H1 (cell line): ENCODE measurements around the gene ITGA8. TPM values are rescaled to one million over a fixed set of nuclear protein-coding genes. Genes with fewer than 3 reads are reported as not detected.
A peak's percentile ranks its signal among the peaks of the same experiment; 100 is the strongest.

Experiments
- CTCF ChIA-PET: fragments of 300-600 bp; sonication (Branson Sonifier 250); formaldehyde crosslinking; loops from one replicate; lab custom pipeline; 2021; ENCODE audit not compliant: partially characterized antibody; lab: Charles Lee
- POLR2A ChIA-PET: fragments of 300-600 bp; sonication (Branson Sonifier 250); formaldehyde crosslinking; loops from one replicate; lab custom pipeline; 2021; ENCODE audit warnings: inconsistent platforms; ENCODE audit not compliant: partially characterized antibody; lab: Charles Lee
- DNase-seq, 2 experiments: peaks; one replicate each; pipeline versions ENCODE4 v3.0.0 to v3.0.0-alpha.2; 2010 to 2022; ENCODE audit warnings: low spot score in 2 of 2, low read depth in 1 of 2, mixed read lengths in 1 of 2
- FAIRE-seq: peaks from 2 replicates; lab custom pipeline; 2011; peaks lifted over from hg19 to GRCh38; lab: Jason Lieb, UNC
- H2AFZ ChIP-seq: 2 replicates; pipeline ENCODE4 v1.8.1; 2012; ENCODE audit warnings: low read length, inconsistent platforms
- H2AK5ac ChIP-seq: 2 replicates; pipeline ENCODE4 v1.6.1; 2013; ENCODE audit warnings: low read depth, low read length
- H2BK120ac ChIP-seq: replicated peaks from 2 replicates; pipeline ENCODE3; 2013; ENCODE audit warnings: low read depth, low read length, inconsistent platforms
- H2BK12ac ChIP-seq: 2 replicates; pipeline ENCODE4 v1.6.1; 2013; ENCODE audit warnings: low read depth, low read length
- H2BK15ac ChIP-seq: 2 replicates; pipeline ENCODE4 v1.6.1; 2013; ENCODE audit warnings: low read length
- H2BK20ac ChIP-seq: 2 replicates; pipeline ENCODE4 v1.6.1; 2013; ENCODE audit warnings: low read length
- H2BK5ac ChIP-seq: 2 replicates; pipeline ENCODE4 v1.6.1; 2013; ENCODE audit warnings: low read depth, low read length
- H3K14ac ChIP-seq: 2 replicates; pipeline ENCODE4 v1.6.1; 2013; ENCODE audit warnings: inconsistent platforms; ENCODE audit not compliant: insufficient read length
- H3K18ac ChIP-seq: 2 replicates; pipeline ENCODE4 v1.6.1; 2013; ENCODE audit warnings: low read length; ENCODE audit errors: extremely low read depth
- H3K23ac ChIP-seq: 2 replicates; pipeline ENCODE4 v1.6.1; 2013; ENCODE audit warnings: inconsistent platforms; ENCODE audit not compliant: insufficient read length
- H3K23me2 ChIP-seq: 2 replicates; pipeline ENCODE4 v1.6.1; 2013; ENCODE audit warnings: low read depth, low read length
- H3K27ac ChIP-seq: 2 replicates; pipeline ENCODE4 v1.6.1; 2011; ENCODE audit warnings: low read depth, low read length, inconsistent platforms
- H3K27me3 ChIP-seq, 4 experiments: replicated peaks in 1 of 4; 1 replicate in 1 of 4; 2 replicates in 3 of 4; pipeline versions ENCODE4 v1.6.1 to v1.8.1; 2011 to 2013; ENCODE audit warnings: low read length in 3 of 4, mild to moderate bottlenecking in 3 of 4, inconsistent platforms in 2 of 4, mixed read lengths in 2 of 4, moderate library complexity in 1 of 4; ENCODE audit not compliant: control insufficient read depth in 3 of 4, insufficient read depth in 3 of 4; ENCODE audit errors: extremely low read depth in 1 of 4
- H3K36me3 ChIP-seq, 4 experiments: 2 replicates each; pipeline versions ENCODE4 v1.6.1 to v1.8.1; 2011 to 2013; ENCODE audit warnings: mild to moderate bottlenecking in 4 of 4, low read length in 3 of 4, moderate library complexity in 2 of 4, control low read depth in 1 of 4, inconsistent platforms in 1 of 4; ENCODE audit not compliant: insufficient read depth in 4 of 4, control insufficient read depth in 2 of 4
- H3K4ac ChIP-seq: replicated peaks from 2 replicates; pipeline ENCODE3; 2013; ENCODE audit warnings: low read length, low read depth, mixed read lengths, inconsistent platforms; ENCODE audit not compliant: insufficient read length
- H3K4me1 ChIP-seq, 4 experiments: replicated peaks in 1 of 4; 1 replicate in 1 of 4; 2 replicates in 3 of 4; pipeline versions ENCODE4 v1.6.1 to v1.8.1; 2011 to 2013; ENCODE audit warnings: low read length in 3 of 4, inconsistent platforms in 2 of 4, mixed read lengths in 1 of 4; ENCODE audit not compliant: insufficient read depth in 4 of 4, control insufficient read depth in 3 of 4
- H3K4me2 ChIP-seq, 2 experiments: 2 replicates each; pipeline versions ENCODE4 v1.6.1 to v1.8.1; 2011 to 2013; ENCODE audit warnings: low read depth in 2 of 2, low read length in 2 of 2, control low read depth in 1 of 2, inconsistent platforms in 1 of 2, mild to moderate bottlenecking in 1 of 2; ENCODE audit not compliant: insufficient read depth in 1 of 2
- H3K4me3 ChIP-seq, 4 experiments: fragments of 200-600, 300-600 bp in 1 of 4; sonication (generic), shearing (Covaris generic), sonication (Bioruptor Twin) in 1 of 4; 2 replicates each; pipeline versions ENCODE4 v1.5.1 to v1.8.1; 2011 to 2016; ENCODE audit warnings: low read length in 4 of 4, low read depth in 3 of 4, control low read depth in 2 of 4, inconsistent platforms in 2 of 4, mild to moderate bottlenecking in 2 of 4, mixed read lengths in 1 of 4, moderate library complexity in 1 of 4; ENCODE audit not compliant: insufficient read depth in 2 of 4; ENCODE audit errors: extremely low read depth in 1 of 4
- H3K56ac ChIP-seq: replicated peaks from 2 replicates; pipeline ENCODE3; 2013; ENCODE audit warnings: low read depth, mild to moderate bottlenecking, mixed read lengths, low read length, inconsistent platforms; ENCODE audit not compliant: insufficient read length
- H3K79me1 ChIP-seq: 2 replicates; pipeline ENCODE4 v1.6.1; 2013; ENCODE audit warnings: low read depth, low read length, control low read depth
- H3K79me2 ChIP-seq, 2 experiments: 2 replicates each; pipeline versions ENCODE4 v1.6.1 to v1.8.1; 2012 to 2013; ENCODE audit warnings: low read length in 2 of 2, mild to moderate bottlenecking in 2 of 2, inconsistent platforms in 1 of 2; ENCODE audit not compliant: insufficient read depth in 2 of 2, control insufficient read depth in 1 of 2
- H3K9ac ChIP-seq, 4 experiments: replicated peaks in 1 of 4; 1 replicate in 1 of 4; 2 replicates in 3 of 4; pipeline versions ENCODE4 v1.6.1 to v1.8.1; 2011 to 2013; ENCODE audit warnings: low read depth in 3 of 4, low read length in 3 of 4, control low read depth in 2 of 4, mild to moderate bottlenecking in 2 of 4, moderate library complexity in 2 of 4, inconsistent platforms in 1 of 4; ENCODE audit errors: extremely low read depth in 1 of 4
- H3K9me3 ChIP-seq, 2 experiments: 2 replicates each; pipeline versions ENCODE4 v1.6.1 to v1.8.1; 2012 to 2013; ENCODE audit warnings: mild to moderate bottlenecking in 2 of 2, moderate library complexity in 2 of 2, control low read depth in 1 of 2, inconsistent platforms in 1 of 2, low read depth in 1 of 2, low read length in 1 of 2, mixed read lengths in 1 of 2; ENCODE audit not compliant: insufficient read depth in 2 of 2
- H4K20me1 ChIP-seq, 2 experiments: replicated peaks in 1 of 2; 2 replicates each; pipeline versions ENCODE3 to v1.8.1; 2011 to 2013; ENCODE audit warnings: inconsistent platforms in 2 of 2, low read length in 2 of 2, mild to moderate bottlenecking in 1 of 2; ENCODE audit not compliant: insufficient read depth in 2 of 2, control insufficient read depth in 1 of 2
- H4K5ac ChIP-seq: 2 replicates; pipeline ENCODE4 v1.6.1; 2013; ENCODE audit warnings: low read length, low read depth, mixed read lengths, inconsistent platforms; ENCODE audit not compliant: insufficient read length
- H4K8ac ChIP-seq: 2 replicates; pipeline ENCODE4 v1.8.0; 2013; ENCODE audit warnings: mild to moderate bottlenecking, moderate library complexity, low read length, inconsistent platforms; ENCODE audit not compliant: insufficient read depth; ENCODE audit errors: extremely low read depth
- H4K91ac ChIP-seq: replicated peaks from 2 replicates; pipeline ENCODE3; 2013; ENCODE audit warnings: low read length, mixed read lengths, inconsistent platforms; ENCODE audit not compliant: insufficient read length
- NANOG ChIP-seq: IDR thresholded peaks from 2 replicates; pipeline ENCODE4 v1.6.1; 2011; ENCODE audit warnings: low read length, low read depth, mild to moderate bottlenecking, inconsistent platforms; ENCODE audit not compliant: insufficient read depth, poor library complexity, severe bottlenecking
- POLR2AphosphoS5 ChIP-seq: IDR thresholded peaks from 2 replicates; pipeline ENCODE4 v1.6.1; 2011; ENCODE audit warnings: low read depth, low read length
- SIN3A ChIP-seq, 2 experiments: IDR thresholded peaks in 1 of 2; conservative IDR thresholded peaks in 1 of 2; 2 replicates each; pipeline ENCODE4 v1.6.1; 2011 to 2012; ENCODE audit warnings: low read length in 2 of 2, improper control_type of control experiment in 1 of 2, low read depth in 1 of 2, mild to moderate bottlenecking in 1 of 2
- SP4 ChIP-seq: IDR thresholded peaks from 2 replicates; pipeline ENCODE4 v1.6.1; 2012; ENCODE audit warnings: low read length, inconsistent platforms
- TAF7 ChIP-seq: optimal IDR thresholded peaks from 2 replicates; pipeline ENCODE3; 2011; ENCODE audit warnings: low read depth, mild to moderate bottlenecking, inconsistent platforms, low read length, moderate library complexity, borderline replicate concordance
- WGBS, 2 experiments: shearing (Covaris generic) in 1 of 2; methylation state at CpG; one replicate each; pipeline versions ENCODE4 v1.1.6 to v1.1.7; 2013 to 2015; ENCODE audit warnings: low lambda C conversion rate in 2 of 2, mixed read lengths in 2 of 2, inconsistent platforms in 1 of 2, low coverage in 1 of 2, missing lambda C conversion rate in 1 of 2; ENCODE audit not compliant: insufficient replicate concordance in 2 of 2, insufficient coverage in 1 of 2, insufficient read length in 1 of 2; ENCODE audit errors: extremely low coverage in 1 of 2, missing lambda C conversion rate in 1 of 2; 5-methylcytosine and 5-hydroxymethylcytosine counted together
- polyA plus RNA-seq, 7 experiments: library from polyadenylated mRNA; depleted of rRNA in 3 of 7; stranded (reverse) in 5 of 7; unstranded in 2 of 7; fragments of >200 nt in 5 of 7; fragments of 200-250 nt in 2 of 7; gene quantifications; 1 replicate in 5 of 7; 2 replicates in 1 of 7; 4 replicates in 1 of 7; pipeline versions ENCODE4 v1.2.1 to v1.2.3, GENCODE V29; 2011 to 2013; ENCODE audit warnings: missing spikeins in 2 of 7, mixed read lengths in 2 of 7
- total RNA-seq: library from RNA; stranded (reverse); fragmentation: NEBNext Ultra II Directional; extraction: Animal tissue kit (Norgen Biotek cat#: 25700); gene quantifications from 2 replicates; pipeline ENCODE4 v1.2.1, GENCODE V29; 2021

The ITGA8 gene
- total and polyA plus RNA-seq, 2 of the 8 experiments (the other 6 are each of a cell fraction or from before 2014, with no cell fraction given), result not detected

- no peaks in the 10 kb centered on the region for H3K79me1 ChIP-seq
- no peak overlapping the region for H3K9ac ChIP-seq
- H2BK5ac ChIP-seq, result no peak overlapping the region
- H4K91ac ChIP-seq, result no peak overlapping the region
- H3K18ac ChIP-seq, result no peak overlapping the region
- no peak for FAIRE-seq
- no peak for DNase-seq
- no peak overlapping the region for H3K23ac ChIP-seq
- no peak overlapping the region for H4K8ac ChIP-seq
- H4K20me1 ChIP-seq, result no peaks in the 10 kb centered on the region
- H3K36me3 ChIP-seq, result no peaks in the 10 kb centered on the region
- no peak overlapping the region for H3K4ac ChIP-seq
- no peak overlapping the region for H2AK5ac ChIP-seq
- WGBS, 2 experiments, result 82% methylated on average over 3 of the region's 3 CpGs; no CpG with 5 or more reads in 1 of the 2 experiments
- H3K27me3 ChIP-seq, result no peaks in the 10 kb centered on the region
- no peak overlapping the region for H3K14ac ChIP-seq
- no peak overlapping the region for H4K5ac ChIP-seq
- ChIA-PET POLR2A (interaction anchor here (0.6 kb wide), 1 partner anchor 190 kb away, joined by 3 read pairs; no protein-coding TSS in a partner anchor), CTCF (interaction anchor here (0.6 to 1.4 kb wide), 4 partner anchors 15 to 81 kb away, joined by 3 to 5 read pairs (median 3); no protein-coding TSS in a partner anchor)
- no peak overlapping the region for H2BK20ac ChIP-seq
- no peaks in the 10 kb centered on the region for H3K4me1 ChIP-seq
- H2BK120ac ChIP-seq, result no peak overlapping the region
- 0 out of 2 replicates have a peak overlapping the region, but pooled peaks have one; percentile 3 for H2AFZ ChIP-seq
- H2BK12ac ChIP-seq, result no peak overlapping the region
- no peak overlapping the region for H2BK15ac ChIP-seq
- no peaks in the 10 kb centered on the region for H3K79me2 ChIP-seq
- H3K9me3 ChIP-seq, result no peaks in the 10 kb centered on the region
- H3K23me2 ChIP-seq, result no peaks in the 10 kb centered on the region; the same call in 1 of the 2 replicates
- H3K56ac ChIP-seq, result no peak overlapping the region
- no peak overlapping the region for H3K4me3 ChIP-seq
- H3K4me2 ChIP-seq, result no peak overlapping the region
- no peak overlapping the region for H3K27ac ChIP-seq
- TF ChIP-seq NANOG (no peak), TAF7 (no peak), SIN3A (conservative IDR thresholded peaks at IDR 0.05 in 1 of 2, IDR thresholded peaks at IDR 0.05 in 1 of 2; ENCODE audit: low read depth in 1 of 2, low read length in 2 of 2) (no peak), SP4 (no peak), POLR2AphosphoS5 (no peak)
These were observed 116.2 kb downstream of the ITGA8 start for GRCh38 chr10:15603446-15604011.
